ENCODE data around the gene MPHOSPH9.

The MPHOSPH9 gene

DNA sequence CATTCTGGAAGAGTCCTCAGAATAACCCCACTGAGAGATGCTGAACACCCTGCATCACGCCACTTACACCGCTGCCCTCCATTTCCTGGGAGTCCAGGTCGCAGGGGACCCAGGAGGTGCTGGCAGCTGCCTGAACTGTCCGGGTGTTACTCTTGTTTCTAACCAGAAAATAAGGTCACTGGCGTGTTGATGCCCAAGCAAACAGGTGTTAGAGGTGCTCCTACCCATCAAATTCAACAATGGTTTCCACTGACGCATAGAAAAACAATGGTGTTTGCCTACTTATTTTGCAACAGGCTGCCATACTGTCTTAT, 105.8 kb downstream of the MPHOSPH9 start:
- DNase-seq (ENCODE audit: low spot score) = no peak

DNA sequence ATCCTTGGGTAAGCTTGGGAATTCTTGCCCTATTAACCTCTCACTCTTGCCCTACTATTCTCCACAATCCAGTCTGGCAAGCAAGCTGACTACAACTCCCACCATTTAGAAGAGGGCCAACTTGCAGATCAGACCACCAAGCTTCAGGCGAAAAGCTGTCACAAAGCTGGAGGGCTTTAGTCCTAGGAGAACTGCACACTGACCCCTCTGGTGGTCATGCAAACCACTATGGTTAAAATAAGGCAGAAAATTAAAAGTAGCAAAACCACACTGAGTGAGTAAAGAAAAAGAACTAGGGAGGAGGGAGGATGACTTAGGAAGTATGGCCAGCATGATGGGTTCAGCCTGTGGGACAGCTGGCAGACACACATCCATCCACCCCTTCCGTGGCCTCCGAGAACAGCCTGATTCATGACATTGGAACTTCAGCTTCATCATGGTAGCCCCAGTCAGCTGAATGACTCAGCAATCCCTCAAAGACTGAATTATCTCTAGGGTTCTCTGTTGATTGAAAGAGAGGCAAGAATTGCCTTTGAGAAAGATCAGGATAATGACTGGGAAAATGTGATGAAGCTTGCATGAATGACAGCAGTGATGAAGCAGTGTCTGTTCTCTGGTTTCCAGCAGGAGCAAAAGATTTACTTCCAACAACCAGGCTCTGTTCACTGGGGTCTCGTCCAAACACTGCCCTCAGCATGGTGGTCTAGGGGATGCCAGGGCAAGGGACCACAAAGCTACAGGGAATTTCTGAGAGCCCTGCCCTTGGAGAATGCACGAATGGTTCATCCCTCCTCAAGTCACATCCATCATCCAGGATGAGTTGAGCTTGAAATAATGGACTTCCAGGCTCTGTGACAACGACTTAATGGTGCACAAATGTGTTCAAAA, 106.4 kb downstream of the MPHOSPH9 start:
- peak; percentile 89 for DNase-seq (ENCODE audit: low spot score)

DNA sequence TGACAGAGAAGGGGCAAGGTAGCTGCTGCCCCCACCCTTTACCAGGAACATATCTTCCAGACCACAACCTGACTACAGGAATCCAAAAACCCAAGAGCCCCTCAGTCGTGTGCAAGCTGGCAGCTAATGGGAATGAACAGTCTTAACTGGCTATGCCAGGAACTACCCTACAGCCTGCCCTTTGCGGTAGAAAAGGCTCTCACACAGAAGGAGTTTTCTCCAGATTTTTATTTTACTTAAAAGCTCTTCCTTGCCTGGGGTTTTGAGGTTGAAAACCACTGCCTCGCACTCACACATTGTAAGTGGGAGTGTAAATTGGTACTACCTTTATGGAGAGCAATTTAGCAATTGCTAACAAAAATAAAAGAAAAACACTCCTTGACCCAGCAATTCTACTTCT, 110.3 kb downstream of the MPHOSPH9 start:
- DNase-seq (ENCODE audit: low spot score) = no peak

DNA sequence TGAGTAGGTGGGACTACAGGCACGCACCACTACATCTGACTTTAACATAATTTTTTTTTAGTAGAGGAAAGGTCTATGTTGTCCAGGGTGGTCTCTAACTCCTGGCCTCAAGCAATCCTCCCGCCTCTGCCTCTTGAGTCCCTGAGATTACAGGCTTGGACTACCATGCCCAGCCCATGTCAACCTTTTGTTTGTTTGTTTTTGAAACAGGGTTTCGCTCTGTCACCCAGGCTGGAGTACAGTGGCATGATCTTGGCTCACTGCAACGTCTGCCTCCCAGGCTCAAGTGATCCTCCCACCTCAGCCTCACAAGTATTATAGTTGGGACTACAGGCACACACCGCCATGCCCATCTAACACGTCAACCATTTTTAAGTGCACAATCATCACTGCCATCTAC, 111.3 kb downstream of the MPHOSPH9 start:
- DNase-seq (ENCODE audit: low spot score) = no peak

DNA sequence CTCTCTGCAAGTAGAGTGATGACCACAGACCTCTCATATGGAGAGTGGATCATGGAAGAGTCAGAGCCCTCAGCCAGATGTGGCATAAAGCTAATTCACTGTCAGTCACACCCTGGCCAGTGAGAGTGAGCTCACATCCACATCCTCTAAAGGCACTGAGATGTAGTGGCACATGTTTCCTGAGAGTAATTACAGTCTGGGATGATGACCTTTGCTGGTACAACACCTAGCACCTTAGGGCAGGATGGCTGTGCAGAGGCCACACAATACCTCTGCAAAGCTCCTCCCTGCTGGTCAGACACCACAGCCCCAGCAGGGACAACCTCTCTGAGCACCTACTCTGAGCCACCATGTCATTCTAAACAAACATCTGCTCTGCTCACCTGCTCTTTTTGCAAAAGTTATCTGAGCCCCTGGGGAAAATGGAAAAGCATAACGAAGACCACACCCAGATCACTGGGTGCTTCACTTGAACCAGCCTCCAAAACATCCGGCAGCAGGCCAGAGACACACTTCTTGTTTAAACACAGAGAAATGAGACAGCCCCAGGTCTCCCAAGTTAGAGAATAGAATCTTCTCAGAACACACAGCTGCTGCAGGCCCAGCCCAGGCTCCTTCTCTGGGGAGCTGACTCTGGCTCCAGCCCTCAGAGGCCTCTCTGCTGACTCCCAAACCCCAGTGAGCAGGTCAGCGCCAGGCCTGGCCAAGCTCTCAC, 112.3 kb downstream of the MPHOSPH9 start:
- peak; percentile 27 for DNase-seq (ENCODE audit: low spot score)

DNA sequence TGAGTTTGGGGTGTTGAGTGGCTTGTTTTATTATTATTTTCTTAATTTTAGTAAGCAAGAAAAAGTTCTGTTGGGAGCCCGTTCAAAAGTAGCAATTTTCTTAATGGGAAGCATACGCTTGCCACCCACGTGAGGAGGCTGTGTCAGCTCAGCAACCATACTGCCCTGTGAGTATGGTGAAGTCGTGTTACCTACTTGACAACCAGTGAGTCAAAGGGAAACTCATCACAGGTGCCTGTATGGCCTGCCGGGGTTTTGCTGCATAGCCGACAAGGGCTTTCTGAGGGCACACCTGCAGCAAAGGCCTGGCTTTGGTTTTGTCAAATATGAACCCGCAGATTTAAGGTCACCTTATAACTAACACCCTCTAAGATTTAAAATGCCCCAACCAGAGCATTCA, 113.1 kb downstream of the MPHOSPH9 start:
- no peak for DNase-seq (ENCODE audit: low spot score)

DNA sequence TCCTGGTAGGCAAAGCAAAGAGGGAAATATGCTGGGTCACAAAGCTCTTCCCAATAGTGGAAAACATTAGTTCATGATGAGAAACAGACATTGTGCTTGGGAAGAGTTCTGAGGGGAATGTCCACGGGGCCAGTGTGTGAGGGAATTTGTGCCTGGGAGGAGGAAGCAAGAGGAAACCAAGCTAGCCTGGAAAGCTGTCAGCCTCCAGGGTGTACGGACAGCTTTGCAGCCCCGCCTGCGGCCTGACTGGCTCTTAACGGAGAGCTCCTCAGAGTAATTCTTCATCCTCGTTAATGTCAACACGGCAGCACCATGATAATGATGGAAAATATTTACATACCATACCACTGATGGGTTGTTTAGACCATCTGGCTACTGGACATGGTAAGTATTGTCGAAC, 114.4 kb downstream of the MPHOSPH9 start:
- no peak for DNase-seq (ENCODE audit: low spot score)

DNA sequence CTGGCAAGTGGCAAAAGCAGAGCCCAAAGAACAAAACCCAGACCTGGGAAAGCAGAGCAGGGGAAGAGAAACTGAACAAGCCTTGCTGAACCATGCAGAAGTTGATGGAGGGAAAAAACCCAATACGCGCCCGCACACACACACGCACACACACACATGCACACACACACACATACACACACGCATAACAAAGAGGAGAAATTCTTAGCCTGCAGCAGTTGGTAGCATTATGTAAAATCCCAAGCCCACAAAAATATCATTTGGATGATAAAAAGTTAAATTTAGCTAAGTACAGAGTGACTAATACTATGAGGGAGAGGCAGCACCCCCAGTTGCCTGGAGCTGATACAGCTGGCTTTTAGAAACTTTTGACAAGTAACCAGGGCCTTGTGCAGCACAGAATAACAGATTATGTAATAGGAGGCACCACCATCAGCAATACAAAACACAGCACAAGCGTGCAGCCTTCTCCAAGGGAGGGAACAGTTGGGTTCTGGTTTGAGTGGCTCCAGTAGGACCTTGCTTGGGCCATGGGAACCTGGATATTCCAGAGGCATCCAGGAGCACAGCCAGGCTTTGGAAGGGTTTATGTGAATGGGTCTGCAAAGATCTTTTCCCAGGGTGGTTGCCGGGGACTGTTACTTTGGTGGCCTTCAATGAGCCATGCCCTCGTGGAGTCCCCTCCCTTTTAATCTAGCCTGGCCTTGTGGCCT, 117.4 kb downstream of the MPHOSPH9 start:
- peak; percentile 22 for DNase-seq (ENCODE audit: low spot score)

DNA sequence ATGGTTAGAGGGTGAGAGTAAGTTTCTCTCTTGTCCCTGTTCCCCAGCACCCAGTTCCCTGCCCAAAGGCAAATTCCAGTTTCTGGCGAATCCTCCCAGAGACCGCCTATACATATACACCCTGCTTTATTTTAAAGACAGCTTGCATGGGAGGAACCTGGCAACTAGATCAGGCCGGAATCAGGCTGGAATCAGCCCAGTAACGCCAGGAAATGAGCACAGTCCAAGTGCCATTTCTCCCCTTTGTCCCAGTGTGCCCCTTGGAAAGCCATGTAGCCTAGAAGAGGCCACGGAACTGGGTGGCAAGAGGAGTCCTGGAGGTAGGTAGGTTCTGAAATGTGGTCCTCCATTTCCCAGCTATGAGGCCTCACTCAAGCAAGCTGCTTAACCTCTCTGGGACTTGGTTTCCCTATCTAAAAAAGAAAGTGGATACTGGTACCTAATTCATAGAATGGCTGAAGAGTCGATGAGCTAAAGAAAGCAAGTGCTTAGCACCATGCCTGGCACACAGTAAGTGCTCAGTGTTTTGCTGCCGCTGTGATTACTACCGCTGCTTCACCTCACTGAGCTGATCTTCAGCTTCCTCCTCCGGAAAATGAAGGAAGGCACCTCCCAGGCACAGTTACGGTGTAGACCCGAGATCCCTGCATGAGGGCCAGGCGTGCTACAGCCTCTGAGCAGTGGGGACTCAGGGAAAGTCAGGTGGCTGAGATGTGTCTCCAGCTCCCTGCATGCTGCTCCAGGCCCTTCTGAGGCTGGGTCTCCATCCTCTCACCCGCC, 118.4 kb downstream of the MPHOSPH9 start:
- no peak for DNase-seq (ENCODE audit: low spot score)

DNA sequence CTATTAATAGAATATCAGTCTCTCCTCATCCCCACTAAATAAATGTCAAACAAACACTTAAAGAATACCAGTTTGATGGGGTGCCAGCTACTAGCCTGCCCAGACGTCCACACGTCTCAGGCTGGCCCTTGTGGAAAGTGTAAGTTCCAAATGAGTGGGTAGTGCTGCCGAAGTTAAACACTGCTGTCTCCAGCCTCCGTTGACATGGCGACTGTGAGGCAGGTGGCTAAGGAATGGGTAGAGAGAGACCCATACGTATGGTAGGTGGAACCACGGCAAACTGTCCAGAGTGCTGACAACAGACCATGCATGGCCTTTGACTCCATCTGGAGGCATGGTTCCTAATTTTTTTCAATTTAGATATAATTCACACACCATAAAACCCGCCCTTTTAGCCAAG, 119.9 kb downstream of the MPHOSPH9 start:
- no peak for DNase-seq (ENCODE audit: low spot score)

DNA sequence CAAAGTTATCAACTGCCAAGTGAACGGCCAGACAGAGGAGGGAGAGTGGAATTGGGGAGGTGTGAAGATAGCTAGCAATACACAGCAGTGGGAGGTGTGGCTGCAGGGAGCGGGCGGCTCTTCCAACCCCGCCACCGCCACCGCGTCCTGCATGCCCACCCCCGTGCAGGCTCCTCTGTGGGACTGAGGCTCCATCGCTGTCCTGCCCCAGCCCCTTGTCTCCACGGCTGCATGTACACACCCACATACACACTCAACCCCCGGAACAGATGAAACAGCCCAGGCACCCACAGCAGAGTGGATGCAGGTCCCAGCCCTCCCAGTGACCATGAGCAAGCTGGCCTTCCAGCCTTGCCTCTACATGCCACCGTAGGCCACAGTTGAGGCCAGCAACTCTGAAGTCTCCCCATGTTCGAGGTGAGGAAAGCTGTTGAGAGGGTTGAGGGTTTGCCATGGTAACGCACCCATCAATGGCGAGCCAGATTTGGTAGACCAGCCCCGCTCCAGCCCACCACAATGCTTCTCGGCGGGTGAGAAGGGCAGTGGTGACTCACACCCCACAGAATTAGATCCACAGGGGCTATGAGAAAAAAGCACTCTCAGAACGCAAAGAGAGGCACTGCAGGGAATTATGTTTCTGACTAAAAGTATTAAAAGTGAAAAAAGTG, 121.3 kb downstream of the MPHOSPH9 start:
- DNase-seq (ENCODE audit: low spot score) = no peak

DNA sequence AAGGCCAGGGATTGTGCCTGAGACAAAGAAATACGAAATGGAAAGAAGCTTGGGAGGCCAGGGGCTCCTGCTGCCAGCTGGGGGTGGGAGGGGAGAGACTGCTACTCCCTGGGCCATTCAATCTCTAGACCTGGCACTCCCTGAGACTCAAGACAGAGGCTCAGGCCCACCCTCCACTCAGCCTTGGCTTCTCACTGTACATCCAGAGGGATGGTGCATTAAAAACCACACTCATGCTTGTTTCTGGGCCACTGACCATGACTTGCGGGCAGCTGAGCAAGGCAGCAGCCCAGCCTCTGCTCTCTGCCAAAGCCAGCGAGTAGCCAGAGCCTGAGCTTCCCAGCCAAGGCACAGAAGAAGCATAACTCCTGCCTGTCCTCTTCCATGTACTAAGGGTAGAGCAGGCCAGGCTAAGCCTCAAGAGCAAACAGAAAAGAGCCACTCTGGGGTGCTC, 123.6 kb downstream of the MPHOSPH9 start:
- DNase-seq (ENCODE audit: low spot score) = no peak

DNA sequence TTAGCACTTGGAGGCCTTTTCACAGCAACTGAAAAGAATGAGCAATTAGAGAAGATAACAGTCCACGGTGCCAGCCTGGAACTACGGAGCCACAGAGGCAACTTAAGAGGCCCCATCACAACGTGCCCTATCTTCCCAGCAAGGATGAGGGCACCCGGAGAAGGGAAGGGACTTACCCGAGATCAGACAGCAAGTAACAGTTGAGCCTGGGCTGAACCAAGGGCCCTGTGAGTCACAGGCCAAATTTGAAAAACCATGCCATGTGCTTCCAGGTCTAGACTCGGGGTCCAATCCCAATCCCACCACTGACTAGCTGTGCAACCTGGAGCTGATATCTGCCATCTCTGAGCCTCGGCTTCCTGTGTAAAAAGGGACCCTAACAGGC, 124.3 kb downstream of the MPHOSPH9 start:
- no peak for DNase-seq (ENCODE audit: low spot score)

DNA sequence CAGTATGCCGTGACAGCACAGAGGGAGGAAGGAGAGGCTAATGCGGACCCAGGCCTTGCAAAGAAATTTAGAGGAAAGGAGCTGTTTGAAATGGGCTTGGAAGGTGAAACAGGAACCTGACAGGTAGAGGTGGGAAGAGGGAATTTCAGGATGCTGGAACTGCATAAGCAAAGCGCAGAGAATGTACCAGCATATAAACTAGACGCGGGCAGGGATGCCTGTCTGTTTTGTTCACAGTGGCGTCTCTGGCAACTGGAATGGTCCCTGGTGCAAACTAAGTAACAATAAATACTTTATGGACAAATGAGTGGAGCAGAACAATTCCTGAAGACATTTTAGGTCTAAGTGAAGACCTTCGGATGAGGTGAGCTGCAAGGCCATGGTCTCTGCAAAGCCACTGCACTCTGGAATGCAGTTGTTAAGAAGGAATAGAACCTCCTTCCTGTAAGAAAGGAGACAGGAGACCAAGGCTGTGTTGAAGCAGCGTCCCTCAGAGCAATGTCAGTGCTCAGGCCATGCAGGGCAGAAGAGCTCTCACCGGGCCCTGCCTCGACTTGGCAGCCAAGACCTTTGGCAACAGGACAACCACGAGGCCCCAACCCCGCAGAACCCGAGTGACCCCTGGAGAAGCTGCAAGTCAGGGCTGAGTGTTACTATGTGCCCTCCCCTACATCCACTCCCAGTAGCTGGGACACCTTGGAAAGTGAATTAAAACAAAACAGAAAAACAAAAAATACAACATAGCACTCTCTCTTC, 124.8 kb downstream of the MPHOSPH9 start:
- no peak for DNase-seq (ENCODE audit: low spot score)

DNA sequence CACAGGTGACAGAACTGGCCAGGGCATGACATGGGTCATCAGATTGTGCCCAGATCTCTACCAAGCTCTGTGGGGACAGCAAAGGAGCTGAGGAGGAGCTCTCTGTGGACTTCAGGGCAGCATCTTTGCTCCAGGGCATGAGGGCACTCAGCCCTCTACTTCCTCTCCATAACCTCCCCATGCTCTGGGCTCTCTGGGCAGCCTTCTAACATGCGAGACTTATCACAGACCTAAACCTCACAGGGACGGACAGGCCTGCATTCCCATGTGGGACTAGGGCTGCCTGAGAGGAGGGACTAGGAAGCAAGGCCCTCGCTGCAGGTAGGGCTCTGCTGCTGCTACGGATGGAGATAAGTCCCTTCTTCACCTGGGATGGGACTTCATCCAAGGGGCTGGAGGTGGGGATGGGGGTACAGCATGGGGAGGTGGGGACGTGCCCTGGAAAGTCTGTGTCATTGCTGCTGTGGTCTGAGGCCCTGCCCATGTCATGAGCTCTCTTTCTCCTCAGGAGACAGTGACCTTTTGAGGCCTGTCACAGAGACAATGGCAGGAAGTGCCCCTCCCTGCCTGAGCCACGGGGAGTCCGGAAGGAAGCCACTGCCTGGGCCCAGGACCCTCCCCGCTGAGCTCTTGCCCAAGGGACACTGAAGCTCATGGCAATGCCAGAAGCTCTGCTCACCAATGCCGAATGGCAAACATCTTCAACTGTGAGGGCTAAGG, 126.1 kb downstream of the MPHOSPH9 start:
- DNase-seq (ENCODE audit: low spot score) = no peak

DNA sequence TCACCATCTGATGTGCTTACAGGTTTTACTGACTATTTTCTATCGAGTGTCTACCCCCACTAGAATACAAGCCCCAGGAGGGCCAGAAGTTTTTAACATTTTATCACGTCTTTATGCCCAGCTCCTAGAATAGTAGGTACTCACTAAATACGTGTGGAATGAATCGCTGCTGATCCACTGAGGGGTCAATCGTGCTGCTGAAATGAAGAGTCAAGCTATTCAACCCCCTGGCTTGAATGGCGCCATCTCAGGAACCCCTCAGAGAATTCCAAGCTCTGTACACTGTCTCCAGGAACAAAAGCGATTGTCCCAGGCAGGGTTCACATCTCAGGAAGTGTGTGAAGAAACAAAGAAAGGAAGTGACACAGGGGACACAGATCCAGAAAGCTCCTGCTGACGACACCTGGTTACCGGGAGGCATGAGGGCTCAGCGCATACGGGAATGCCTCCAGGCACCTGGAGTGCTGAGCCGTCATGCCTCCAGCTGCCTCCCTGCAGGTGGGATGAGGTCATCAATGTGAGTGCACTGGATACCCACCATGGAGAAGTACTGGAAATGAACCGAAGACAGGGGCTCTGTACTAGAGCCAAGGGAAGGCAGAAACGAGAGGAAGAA, 127.6 kb downstream of the MPHOSPH9 start:
- DNase-seq (ENCODE audit: low spot score) = no peak

DNA sequence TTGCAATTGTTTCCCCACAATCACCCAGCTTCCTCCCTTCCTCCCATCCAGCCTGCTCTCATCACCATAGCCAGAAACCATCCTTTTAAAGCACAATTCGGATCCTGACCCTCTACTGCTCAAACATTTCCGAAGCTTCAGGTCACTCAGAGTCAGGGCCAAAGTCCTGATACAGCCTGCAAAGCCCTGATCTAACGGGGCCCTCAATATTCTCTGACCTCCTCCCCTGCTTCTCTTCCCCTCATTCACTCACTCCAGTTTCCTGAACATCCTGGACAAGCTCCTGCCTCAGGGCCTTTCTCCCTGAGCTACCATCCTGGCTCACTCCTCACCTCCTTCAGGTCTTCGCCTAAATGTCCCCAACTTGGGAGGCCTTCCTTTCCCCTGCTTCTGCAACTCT, 128.1 kb downstream of the MPHOSPH9 start:
- DNase-seq (ENCODE audit: low spot score) = no peak
